ENCODE measurements around the gene TMEM123. TPM values are rescaled to one million over a fixed set of nuclear protein-coding genes. Genes with fewer than 3 reads are reported as not detected.

Gene TMEM123
- total and polyA plus RNA-seq, 2 of the 8 experiments (the other 6 are each of a cell fraction or from before 2014, with no cell fraction given) = 75.5 to 80.1 TPM

DNA sequence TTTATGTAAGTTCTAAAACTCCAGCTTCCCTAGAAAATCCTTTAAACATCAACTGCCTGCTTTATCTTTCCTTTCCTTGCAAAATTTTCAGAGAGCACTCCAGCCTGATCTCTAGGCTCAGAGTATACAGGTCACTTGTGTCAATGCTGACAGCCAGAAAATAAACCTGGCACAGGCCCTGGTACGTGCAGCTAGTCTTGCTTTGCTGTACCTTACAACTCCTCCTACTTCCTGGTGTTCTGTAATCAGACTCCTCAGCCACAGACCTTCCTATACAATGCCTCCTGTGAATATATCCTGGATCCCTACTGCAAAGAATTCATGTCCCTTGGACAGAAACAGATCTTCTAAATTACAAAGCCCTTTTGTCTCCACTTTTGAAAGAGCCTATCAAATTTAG is 24.2 kb upstream of the TMEM123 start:
- Histone ChIP-seq H3K36me3 (ENCODE audit: control insufficient read depth in 2 of 4, insufficient read depth in 4 of 4, low read length in 3 of 4) (no peaks in the 10 kb centered on the region), H3K18ac (ENCODE audit: extremely low read depth, low read length) (no peak overlapping the region), H2BK120ac (replicated peaks; ENCODE audit: low read depth, low read length) (no peak overlapping the region), H3K14ac (ENCODE audit: insufficient read length) (no peak overlapping the region), H4K8ac (ENCODE audit: extremely low read depth, insufficient read depth, low read length) (no peak overlapping the region), H2BK12ac (ENCODE audit: low read depth, low read length) (no peak overlapping the region), H4K5ac (ENCODE audit: insufficient read length, low read depth, low read length) (no peak overlapping the region), H3K4me2 (ENCODE audit: insufficient read depth in 1 of 2, low read depth in 2 of 2, low read length in 2 of 2) (no peak overlapping the region), H3K4ac (replicated peaks; ENCODE audit: insufficient read length, low read depth, low read length) (no peak overlapping the region), H3K4me3 (ENCODE audit: extremely low read depth in 1 of 4, insufficient read depth in 2 of 4, low read depth in 3 of 4, low read length in 4 of 4) (no peak overlapping the region), H4K20me1 (replicated peaks in 1 of 2; ENCODE audit: control insufficient read depth in 1 of 2, insufficient read depth in 2 of 2, low read length in 2 of 2) (no peaks in the 10 kb centered on the region), H2BK20ac (ENCODE audit: low read length) (no peak overlapping the region), H3K9me3 (ENCODE audit: insufficient read depth in 2 of 2, low read depth in 1 of 2, low read length in 1 of 2) (no peaks in the 10 kb centered on the region), H3K23me2 (ENCODE audit: low read depth, low read length) (no peaks in the 10 kb centered on the region), H3K79me2 (ENCODE audit: control insufficient read depth in 1 of 2, insufficient read depth in 2 of 2, low read length in 2 of 2) (no peaks in the 10 kb centered on the region), H2AFZ (ENCODE audit: low read length) (peak overlapping the region; percentile 69; the same call in 1 of the 2 replicates), H2AK5ac (ENCODE audit: low read depth, low read length) (no peak overlapping the region), H3K27me3 (replicated peaks in 1 of 4; ENCODE audit: control insufficient read depth in 3 of 4, extremely low read depth in 1 of 4, insufficient read depth in 3 of 4, low read length in 3 of 4) (no peaks in the 10 kb centered on the region), H2BK15ac (ENCODE audit: low read length) (no peak overlapping the region), H3K79me1 (ENCODE audit: low read depth, low read length) (no peaks in the 10 kb centered on the region), H2BK5ac (ENCODE audit: low read depth, low read length) (no peak overlapping the region), H3K9ac (replicated peaks in 1 of 4; ENCODE audit: extremely low read depth in 1 of 4, low read depth in 3 of 4, low read length in 3 of 4) (no peak overlapping the region), H3K4me1 (replicated peaks in 1 of 4; ENCODE audit: control insufficient read depth in 3 of 4, insufficient read depth in 4 of 4, low read length in 3 of 4) (peaks cover 0 to 5% (median 0%) of the 10 kb centered on the region in 4 experiments; a peak in 1 of 7 replicates), H3K27ac (ENCODE audit: low read depth, low read length) (no peak overlapping the region), H3K23ac (ENCODE audit: insufficient read length) (no peak overlapping the region), H4K91ac (replicated peaks; ENCODE audit: insufficient read length, low read length) (no peak overlapping the region), H3K56ac (replicated peaks; ENCODE audit: insufficient read length, low read depth, low read length) (no peak overlapping the region)
- ChIA-PET POLR2A (ENCODE audit: partially characterized antibody) (no interaction called here), CTCF (ENCODE audit: partially characterized antibody) (interaction anchor here (0.6 to 1.4 kb wide), 6 partner anchors 15 to 531 kb away, joined by 3 read pairs; no protein-coding TSS in a partner anchor)
- 60% methylated on average over 1 of the region's 1 CpG; no CpG with 5 or more reads in 1 of the 2 experiments for WGBS, 2 experiments (ENCODE audit: extremely low coverage in 1 of 2, insufficient coverage in 1 of 2, insufficient read length in 1 of 2, insufficient replicate concordance in 2 of 2, low coverage in 1 of 2, low lambda C conversion rate in 2 of 2, missing lambda C conversion rate in 1 of 2)
- FAIRE-seq (no peak), DNase-seq (ENCODE audit: low read depth in 1 of 2, low spot score in 2 of 2) (no peak)
- no peak for TF ChIP-seq RFX5 (IDR thresholded peaks at IDR 0.05; ENCODE audit: borderline replicate concordance, low read depth, low read length)
- no peak for TF ChIP-seq CHD2 (IDR thresholded peaks at IDR 0.05; ENCODE audit: low read length)
- TF ChIP-seq SP2 (IDR thresholded peaks at IDR 0.05; ENCODE audit: low read length) = no peak
